8988T (cell line): Measurements from ENCODE around the gene GPBP1.
A peak's percentile ranks its signal among the peaks of the same experiment; 100 is the strongest.
"Not testable (repeated sequence)": the region's sequence is repeated elsewhere in the genome, so short reads cannot be mapped to it uniquely, and the experiment has no call there.

Source experiments
- DNase-seq: peaks from one replicate; pipeline ENCODE4 v3.0.0; 2011

The GPBP1 gene, protein sequence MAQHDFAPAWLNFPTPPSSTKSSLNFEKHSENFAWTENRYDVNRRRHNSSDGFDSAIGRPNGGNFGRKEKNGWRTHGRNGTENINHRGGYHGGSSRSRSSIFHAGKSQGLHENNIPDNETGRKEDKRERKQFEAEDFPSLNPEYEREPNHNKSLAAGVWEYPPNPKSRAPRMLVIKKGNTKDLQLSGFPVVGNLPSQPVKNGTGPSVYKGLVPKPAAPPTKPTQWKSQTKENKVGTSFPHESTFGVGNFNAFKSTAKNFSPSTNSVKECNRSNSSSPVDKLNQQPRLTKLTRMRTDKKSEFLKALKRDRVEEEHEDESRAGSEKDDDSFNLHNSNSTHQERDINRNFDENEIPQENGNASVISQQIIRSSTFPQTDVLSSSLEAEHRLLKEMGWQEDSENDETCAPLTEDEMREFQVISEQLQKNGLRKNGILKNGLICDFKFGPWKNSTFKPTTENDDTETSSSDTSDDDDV

DNA sequence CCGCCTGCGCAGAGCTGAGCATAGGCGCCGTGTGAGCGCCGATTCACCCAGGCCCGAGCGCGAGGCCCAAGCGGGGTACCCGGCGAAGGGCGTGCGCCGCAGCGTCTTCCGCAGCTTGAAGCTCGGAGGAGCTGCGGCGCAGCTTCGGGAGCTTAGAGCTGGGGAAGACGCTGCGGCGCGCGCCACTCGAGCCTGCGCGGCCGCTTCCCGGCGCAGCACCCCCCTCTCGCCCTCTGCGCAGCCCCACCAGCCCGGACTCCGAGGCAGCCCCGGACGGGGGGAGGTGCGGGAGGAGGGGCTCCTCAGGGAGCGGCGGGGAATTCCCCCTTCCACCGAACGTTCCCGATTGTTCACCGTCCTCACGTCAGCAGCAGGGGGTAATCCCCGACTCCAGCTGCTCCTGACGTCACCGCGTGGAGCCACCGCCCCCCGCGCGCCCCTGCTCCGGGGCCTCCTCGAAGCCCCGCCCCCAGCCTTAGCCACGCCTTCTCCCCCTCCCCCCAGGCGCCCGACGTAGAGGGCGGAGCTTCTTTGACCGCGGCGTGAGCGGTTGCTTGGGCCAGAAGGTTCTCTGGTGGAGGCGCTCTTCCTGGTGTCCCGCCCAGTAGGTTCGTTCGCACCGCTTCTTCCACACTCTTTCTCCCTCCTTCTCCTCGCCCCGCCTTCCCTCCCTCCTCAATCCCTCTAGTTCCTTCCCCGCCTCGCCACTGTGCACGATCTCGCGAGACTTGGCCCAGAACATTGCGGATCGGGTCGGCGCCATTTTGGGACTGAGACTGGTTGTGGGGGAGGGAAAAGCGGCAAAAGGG lies at the start of gene GPBP1:
TSS of gene GPBP1 (plus strand) at position 741 of the 809 bp plus-strand sequence. CDS start 40,072 bp downstream, outside the sequence.
- DNase-seq = peak; percentile 78

DNA sequence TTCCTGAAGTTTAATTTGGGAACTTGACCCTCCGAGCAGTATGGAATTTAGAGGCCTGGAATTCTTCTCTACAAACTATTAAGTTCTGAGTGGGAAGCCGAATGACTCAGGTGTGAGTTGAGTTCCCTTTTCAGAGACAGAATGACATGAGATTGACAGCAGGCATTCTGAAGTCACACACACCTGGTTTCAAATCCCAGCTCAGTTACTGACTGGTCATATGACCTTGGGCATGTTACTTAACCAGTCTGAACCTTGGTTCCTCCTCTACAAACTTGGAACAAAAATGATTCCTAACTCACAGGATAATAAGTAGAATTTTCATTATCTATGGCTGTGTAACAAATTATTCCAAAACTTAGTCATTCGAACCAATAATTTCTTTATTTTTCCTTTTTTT lies 45.5 kb upstream of the GPBP1 start:
- DNase-seq = no peak

DNA sequence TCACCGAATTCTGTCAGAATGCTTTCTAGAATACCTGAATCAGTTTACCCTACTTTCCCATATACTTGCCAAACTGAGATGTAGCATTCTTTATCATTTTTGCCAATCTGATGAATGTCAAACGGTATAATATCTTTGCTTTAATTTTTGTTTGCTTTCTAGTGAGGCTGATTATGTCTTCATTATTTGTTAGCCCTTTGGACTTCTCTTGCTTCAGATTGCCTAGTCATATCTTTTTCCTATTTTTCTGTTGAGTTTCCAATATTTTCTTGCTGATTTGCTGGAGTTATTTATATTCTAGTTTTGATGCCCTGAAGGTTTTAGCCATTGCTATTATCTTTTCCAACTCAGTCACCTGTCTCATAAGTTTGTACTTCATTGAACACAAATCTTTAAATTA lies 40.3 kb upstream of the GPBP1 start:
- no peak for DNase-seq

DNA sequence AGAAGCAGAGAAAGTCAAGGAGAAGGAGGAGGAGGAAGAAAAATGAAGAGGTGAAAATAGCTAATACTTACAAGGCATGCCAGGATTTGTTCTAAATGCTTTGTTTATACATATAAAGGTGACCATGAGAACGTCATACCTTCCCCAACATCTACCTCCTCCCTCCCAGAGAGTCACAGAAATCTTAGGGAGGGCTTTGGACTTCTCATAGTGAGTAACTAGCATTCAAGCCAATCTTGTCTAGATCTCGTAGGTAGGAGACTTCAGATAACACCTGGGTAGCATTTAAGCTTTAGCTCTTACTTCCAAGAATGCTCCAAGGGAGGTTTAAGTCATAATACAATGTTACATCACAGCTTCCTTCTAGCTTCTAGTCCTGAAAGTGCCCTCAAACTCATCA lies 36.5 kb upstream of the GPBP1 start:
- no peak for DNase-seq

DNA sequence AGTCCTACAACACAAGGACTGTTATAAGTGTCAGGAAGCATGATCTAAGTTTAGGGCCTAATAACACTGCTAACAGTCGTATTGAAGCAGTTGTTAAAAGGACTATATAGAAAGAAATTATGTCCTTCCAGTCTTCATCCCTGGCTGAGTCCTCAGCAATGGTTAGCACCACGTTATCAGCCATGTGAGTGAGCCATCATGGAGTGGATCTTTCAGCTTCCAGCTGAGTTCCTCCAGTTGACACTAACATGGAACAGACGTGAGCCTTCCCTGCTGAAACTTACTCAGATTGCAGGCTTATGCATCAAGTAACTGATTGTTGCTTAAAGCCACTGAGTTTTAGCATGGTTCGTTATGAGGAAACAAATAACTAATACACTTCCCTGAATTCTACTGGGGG lies 21.5 kb upstream of the GPBP1 start:
- DNase-seq = no peak

DNA sequence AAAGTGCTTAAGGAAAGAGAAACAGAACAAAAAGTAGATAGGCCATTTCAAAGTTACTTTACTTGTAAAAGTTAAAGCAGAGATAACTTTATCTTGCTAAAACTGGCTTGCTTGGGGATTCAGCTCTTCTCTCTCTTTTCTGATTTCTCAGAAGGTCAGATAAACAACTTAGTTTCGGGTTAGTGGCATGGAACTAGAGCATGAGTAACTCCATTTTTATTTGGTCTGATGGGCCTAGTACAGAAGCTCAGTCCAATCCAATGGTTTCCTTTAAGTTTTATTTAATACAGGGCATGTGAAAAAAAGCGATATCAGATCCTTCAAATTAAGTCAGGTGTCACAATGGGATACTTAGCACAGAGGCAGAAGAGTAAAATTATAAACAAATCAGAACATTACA lies 18.8 kb upstream of the GPBP1 start:
- DNase-seq = no peak

DNA sequence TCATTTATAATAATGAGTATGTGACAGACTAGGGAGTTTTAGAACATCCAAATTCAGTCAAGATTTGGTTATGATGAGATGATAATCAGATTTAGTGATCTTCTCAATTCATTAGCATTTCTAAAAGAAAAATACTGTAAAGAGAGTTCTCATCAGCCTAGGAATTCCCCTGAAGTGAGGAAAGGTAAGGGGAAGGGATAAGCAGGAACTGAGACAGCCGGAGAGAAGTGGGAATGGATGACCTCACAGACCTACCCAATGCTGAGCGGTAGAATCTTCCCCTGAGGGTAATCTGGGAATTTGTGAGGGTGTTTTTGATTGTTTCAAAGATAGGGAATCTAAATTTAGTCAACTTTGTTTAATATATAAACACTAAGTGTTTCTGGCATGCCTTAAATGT lies 16.7 kb upstream of the GPBP1 start:
- no peak for DNase-seq

DNA sequence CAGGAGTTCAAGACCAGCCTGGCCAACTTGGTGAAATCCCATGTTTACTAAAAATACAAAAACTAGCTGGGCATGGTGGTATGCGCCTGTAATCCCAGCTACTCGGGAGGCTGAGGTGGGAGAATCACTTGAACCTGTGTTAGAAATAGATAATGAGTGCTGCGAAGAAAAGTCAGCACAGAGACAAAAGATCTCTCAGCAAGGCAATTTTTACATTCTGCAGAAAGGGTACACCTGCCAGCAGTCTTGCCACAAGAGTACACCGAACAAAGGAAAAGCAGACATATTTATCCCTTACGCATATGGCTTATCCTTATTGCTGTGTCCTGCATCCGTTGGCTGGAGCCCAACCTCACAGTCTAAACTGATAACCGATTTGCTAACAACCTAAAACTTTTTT lies 16.2 kb upstream of the GPBP1 start:
- DNase-seq = no peak

DNA sequence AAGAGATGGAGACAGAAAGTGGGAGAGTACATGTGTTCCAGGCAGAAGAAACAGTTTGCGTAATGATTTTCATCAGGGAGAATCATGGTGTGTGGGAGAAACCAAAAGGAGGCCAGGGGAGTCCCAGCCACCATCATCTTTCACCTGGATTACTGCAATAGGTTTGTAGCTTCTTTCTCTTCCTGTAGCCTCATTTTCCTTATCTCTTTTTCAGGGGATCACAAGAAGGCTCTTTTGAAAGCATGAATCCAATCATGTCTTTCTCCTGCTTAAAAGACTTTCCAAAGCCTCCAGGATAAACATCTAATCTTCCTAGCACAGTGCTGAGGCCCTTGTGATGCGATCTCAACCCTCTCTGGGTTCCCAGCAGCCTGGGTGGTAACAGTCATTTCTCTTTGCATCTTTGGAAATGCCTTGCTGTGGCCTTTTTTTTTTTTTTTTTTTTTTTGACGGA lies 10.3 kb upstream of the GPBP1 start:
- DNase-seq = no peak

DNA sequence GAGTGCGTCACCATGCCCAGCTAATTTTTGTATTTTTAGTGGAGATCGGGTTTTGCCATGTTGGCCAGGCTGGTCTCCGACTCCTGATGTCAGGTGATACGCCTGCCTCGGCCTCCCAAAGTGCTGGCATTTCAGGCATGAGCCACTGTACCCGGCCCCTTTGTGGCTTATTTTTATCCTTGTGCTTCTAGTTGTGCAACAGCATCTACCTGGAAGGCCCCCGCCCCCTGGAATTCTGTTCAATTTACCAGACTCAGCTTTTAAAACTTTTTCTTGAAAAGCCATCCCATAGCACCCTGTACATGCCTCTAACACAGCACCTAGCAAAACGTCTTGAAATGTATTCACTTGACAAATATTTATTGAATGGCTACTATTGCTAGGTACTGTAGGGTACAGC lies 9.7 kb upstream of the GPBP1 start:
- no peak for DNase-seq

DNA sequence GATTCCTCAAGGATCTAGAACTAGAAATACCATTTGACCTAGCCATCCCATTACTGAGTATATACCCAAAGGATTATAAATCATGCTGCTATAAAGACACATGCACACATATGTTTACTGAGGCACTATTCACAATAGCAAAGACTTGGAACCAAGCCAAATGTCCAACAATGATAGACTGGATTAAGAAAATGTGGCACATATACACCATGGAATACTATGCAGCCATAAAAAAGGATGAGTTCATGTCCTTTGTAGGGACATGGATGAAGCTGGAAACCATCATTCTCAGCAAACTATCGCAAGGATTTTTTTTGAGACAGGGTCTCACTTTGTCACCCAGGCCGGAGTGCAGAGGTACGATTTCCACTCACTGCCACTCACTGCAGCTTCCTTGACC lies 8.7 kb upstream of the GPBP1 start:
- DNase-seq = not testable (repeated sequence)

DNA sequence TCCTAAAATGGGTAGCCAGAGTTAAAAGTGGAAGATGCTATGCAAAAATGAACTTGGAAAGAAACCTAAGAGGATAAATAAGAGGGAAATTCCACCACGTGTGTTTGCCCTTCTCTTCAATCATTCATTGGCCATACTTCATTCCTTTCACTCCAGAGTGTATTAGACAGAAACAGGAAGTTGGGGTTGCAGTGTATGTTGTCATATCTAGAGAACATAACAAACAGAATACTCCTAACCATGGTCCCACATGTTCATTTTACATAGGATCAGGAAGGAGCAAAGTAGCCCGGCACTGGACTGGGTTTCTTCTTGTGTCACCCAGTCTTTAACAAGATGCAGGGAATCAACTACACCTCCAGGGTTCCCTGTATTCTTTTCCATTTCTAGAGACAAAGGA lies 7.6 kb upstream of the GPBP1 start:
- no peak for DNase-seq

DNA sequence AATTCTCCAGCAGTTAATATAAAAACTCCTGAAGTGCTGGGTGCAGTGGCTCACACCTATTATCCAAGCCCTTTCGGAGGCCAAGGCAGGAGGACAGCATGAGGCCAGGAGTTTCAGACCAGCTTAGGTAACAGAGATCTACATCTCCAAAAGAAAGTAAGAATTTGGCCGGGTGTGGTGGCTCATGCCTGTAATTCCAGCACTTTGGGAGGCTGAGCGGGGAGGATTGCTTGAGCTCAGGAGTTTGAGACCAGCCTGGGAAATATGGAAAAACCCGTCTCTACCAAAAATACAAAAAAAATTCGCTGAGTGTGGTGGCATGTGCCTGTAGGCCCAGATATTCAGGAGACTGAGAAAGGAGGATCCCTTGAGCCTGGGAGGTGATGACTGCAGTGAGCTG lies 6.7 kb upstream of the GPBP1 start:
- no peak for DNase-seq

DNA sequence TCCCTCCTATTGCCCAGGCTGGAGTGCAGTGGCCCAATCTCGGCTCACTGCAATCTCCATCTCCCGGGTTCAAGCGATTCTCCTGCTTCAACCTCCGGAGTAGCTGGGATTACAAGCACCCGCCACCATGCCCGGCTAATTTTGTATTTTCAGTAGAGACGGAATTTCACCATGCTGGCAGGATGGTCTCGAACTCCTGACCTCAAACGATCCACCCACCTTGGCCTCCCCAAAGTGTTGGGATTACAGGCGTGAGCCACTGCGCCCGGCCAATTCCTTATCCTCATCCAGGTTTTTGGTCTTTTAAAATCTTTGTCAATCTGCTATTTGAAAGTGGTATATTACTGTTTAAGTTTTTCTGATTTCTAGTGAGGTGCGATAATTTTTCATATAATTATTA lies 3.7 kb upstream of the GPBP1 start:
- DNase-seq = not testable (repeated sequence)

DNA sequence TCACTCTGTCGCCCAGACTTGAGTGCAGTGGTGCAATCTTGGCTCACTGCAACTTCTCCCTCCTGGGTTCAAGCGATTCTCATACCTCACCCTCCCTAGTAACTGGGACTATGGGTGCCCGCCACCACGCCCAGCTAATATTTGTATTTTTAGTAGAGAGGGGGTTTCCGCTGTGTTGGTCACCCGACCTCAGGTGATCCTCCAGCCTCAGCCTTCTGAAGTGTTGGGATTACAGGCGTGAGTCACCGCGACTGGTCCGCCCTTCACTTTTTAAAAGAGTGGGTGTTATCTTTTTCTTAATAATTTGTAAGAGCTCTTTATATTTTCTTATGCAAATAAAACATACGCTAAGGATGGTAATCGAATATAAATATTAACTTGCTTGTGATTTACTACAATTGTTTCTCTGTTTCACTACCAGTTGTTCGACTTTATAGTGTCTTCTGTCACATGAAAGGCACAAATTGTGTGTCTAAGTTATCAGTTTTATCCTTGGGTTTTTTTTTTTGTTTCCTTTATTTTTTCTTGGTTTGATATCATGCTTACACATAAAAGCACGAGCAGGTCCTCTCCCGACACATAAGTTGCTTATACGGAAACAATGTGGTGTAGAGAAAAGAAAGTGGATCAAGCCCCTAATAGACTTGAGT lies 1.9 kb upstream of the GPBP1 start:
- DNase-seq = no peak

DNA sequence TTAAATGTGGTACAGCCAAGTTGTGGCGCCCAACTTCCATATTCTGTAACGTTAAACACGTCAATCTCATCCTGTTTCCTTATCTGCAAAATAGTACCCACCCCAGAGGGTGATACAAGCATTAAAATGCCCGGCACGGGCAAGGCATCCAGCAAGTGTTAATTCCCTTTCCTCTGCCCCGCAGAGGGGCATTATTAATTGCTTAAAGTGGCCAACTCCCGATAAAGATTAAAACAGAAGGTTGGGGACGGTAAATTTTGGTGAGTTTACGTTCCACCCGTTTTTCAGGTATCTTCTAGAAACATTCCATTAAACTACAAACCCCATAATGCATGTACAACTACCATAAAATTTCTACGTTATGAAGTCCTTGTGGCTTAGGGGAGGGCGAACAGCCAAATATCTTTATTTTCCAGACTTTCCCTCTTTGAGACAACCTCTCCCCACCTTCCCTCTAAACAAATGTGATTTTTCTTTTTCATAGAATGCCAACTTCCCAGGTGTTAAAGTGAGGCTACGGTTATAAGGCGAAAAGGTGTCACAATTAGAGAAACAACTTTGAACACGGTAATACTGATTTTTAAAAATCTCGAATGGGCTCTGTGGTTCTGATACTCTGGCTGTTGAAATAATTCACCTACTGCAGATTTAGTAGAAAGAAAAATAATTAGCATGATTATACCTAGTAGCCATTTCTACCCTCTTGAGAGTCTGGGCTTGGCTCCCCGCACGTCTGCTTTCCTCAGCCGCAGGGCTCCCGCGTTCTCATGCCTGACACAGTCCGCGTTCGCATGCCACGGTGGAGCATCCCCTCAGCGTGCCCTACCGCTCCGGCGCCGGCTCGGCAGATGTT lies 1.2 kb upstream of the GPBP1 start:
- no peak for DNase-seq

DNA sequence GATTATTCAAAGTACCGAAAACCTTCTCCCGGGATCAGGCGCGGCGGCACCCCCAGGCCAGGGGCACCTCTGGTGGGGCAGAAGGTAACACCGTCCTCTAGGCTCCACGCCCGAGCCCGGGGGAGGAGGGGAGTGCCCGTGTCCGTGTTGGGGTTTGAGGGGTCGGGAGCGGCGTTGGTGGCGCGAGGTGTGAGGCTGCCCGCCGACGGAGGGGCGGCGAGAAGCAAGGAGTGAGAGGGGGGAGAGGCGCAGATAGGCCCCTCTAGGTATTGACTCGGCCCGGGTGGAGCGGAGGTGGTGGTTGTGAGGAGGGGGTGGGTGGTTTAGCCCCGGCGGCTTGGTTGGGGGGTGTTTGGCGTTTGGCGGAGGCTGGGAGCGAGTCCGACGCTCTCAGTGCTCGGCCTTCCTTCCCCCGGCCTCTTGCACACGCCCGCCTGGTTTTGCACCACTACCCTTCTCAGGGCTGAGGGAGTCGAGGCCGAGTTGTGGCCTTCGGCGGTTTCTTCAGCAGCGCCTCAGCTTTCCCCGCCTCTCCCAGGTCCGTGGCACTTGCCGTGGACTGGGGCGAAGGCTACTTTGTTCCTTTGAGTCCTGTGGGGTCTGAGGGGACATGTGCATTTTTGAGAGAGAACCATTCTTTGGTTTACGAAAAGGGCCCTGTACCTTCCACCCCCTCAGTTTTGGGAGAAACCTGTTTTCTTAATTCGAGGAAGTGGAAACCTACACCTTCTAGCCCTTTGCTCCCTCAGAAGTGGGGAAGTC lies 450 bp downstream of the GPBP1 start:
- no peak for DNase-seq

DNA sequence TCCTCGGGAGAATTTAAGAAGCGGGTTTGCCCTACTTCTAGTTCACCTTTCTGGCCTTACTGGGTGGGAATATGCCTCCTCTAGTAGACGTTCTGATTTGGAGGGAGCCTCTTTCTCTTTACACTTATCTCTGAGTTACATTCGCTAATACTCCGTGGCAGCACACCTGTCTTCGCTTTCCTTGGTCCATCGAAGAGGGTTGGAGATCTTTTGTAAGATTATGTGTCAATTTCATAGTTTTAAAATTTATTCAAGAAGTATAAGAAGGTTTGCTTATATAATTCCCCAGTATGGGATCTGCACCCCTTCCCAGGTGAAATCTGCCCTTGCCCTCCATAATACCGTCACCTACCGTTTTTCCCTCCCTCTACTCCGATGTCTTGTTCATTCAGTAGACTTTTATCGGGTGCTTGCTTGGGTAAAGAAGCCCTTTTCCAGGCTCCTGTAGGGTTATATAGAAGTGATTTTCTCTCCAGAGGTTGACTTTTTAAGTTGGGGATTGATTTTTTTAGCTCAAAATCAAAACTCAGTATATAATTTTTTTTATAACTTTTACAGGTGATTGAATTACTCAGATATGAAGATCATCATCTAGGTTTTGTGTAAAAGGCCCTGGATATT lies 1.1 kb downstream of the GPBP1 start:
- DNase-seq = no peak

DNA sequence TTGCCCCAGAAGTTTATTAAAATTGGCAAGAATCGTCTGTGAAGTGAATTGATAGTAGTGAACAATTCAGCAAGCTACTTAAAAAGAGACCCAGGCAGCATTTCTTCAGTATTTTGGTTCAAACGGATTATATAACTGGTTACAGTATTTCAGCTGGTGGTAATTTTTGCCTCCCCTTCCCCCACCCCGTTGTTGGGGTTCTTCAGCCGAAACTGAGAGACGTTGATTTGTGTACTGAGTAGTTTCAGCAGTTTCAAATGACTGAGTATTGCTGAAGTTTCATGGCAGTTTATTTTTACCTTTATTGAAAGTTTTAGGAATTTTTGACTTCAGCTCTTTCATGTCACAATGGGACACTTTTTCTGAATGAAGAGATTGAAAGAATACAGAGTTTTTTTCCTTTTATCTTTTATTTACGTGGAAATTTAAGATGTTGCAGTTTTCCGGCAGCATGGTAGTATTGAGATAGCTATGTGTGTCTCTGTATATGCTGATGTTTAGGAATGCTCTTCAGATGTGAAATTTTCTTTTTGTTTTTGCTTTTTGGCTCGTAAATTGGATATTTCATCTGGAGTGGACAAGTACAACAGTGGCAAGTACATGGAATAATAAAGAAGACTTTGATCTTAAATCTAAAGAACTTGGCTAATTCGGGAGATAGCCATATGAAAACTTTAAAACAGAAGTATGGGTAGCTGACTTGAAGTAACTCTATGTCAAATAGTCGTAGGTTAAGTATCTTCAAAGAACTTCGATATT lies 1.9 kb downstream of the GPBP1 start:
- no peak for DNase-seq

DNA sequence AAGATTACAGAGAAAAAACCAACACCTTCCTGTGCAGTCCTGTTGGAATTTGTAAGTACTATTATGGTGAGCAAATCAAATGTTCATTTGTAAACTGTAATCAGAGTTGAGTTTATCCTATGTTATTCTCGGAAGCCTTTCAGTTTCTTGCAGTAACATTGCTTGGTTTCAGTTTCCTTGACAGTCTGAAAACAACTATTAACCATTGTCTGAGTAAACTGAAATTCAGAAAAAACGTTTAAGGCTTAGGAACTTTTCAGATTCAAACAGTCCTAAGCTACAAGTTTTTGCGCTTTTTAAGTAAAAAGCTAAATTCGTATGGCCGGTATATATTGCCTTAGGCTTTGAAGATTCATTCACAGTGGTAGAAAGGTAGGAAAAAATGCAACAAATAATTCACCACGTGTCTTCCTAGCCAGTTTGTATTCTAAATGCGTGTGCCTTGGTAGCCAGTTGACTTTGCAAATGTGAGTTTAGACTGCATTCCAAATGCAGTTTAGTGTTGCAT lies 2.5 kb downstream of the GPBP1 start:
- no peak for DNase-seq
